ENCODE measurements around the gene CD59. TPM values are rescaled to one million over a fixed set of nuclear protein-coding genes. Genes with fewer than 3 reads are reported as not detected.
"Not testable (repeated sequence)": the region's sequence is repeated elsewhere in the genome, so short reads cannot be mapped to it uniquely, and the experiment has no call there.

The CD59 gene
- polyA plus RNA-seq, 2 donors, result 328 to 334 TPM

- H3K27me3 ChIP-seq (ENCODE audit: control insufficient read depth in 1 of 2, insufficient read depth in 2 of 2, low read length in 2 of 2), result no peaks in the 10 kb centered on the region
- 44 to 52% methylated on average over 7 of the region's 7 CpGs for WGBS, 2 donors
- H3K4me3 ChIP-seq (ENCODE audit: low read depth in 1 of 2, low read length in 2 of 2), result peak overlapping the region; percentile 69 to 95
- peak overlapping the region in 1 of 2 donors; percentile 7 for H3K27ac ChIP-seq (ENCODE audit: low read depth in 2 of 2, low read length in 1 of 2)
- no peaks in the 10 kb centered on the region for H3K9me3 ChIP-seq (ENCODE audit: control insufficient read depth in 2 of 2, insufficient read depth in 1 of 2, low read depth in 1 of 2, low read length in 1 of 2)
- no peaks in the 10 kb centered on the region for H3K36me3 ChIP-seq (ENCODE audit: control insufficient read depth in 2 of 2, insufficient read depth in 2 of 2, low read length in 1 of 2)
- peaks cover 5% of the 10 kb centered on the region in 2 donors for H3K4me1 ChIP-seq (ENCODE audit: control insufficient read depth in 2 of 2, insufficient read depth in 2 of 2, low read length in 1 of 2)
These were observed 2.2 kb downstream of the CD59 start for GRCh38 chr11:33733980-33734379.

GRCh38 chr11:33731723-33732531, 4.3 kb downstream of the CD59 start:
- Histone ChIP-seq H3K27ac (ENCODE audit: low read depth in 2 of 2, low read length in 1 of 2) (peak overlapping the region in 1 of 2 donors; percentile 31), H3K36me3 (ENCODE audit: control insufficient read depth in 2 of 2, insufficient read depth in 2 of 2, low read length in 1 of 2) (no peaks in the 10 kb centered on the region), H3K4me3 (ENCODE audit: low read depth in 1 of 2, low read length in 2 of 2) (no peak overlapping the region), H3K9me3 (ENCODE audit: control insufficient read depth in 2 of 2, insufficient read depth in 1 of 2, low read depth in 1 of 2, low read length in 1 of 2) (no peaks in the 10 kb centered on the region), H3K4me1 (ENCODE audit: control insufficient read depth in 2 of 2, insufficient read depth in 2 of 2, low read length in 1 of 2) (peaks cover 5% of the 10 kb centered on the region in 2 donors), H3K27me3 (ENCODE audit: control insufficient read depth in 1 of 2, insufficient read depth in 2 of 2, low read length in 2 of 2) (no peaks in the 10 kb centered on the region)
- WGBS, 2 donors, result 62 to 65% methylated on average over 9 of the region's 9 CpGs

- 73 to 77% methylated on average over 7 of the region's 7 CpGs for WGBS, 2 donors
- Histone ChIP-seq H3K9me3 (ENCODE audit: control insufficient read depth in 2 of 2, insufficient read depth in 1 of 2, low read depth in 1 of 2, low read length in 1 of 2) (no peaks in the 10 kb centered on the region), H3K4me1 (ENCODE audit: control insufficient read depth in 2 of 2, insufficient read depth in 2 of 2, low read length in 1 of 2) (peaks cover 2 to 5% of the 10 kb centered on the region in 2 donors), H3K27me3 (ENCODE audit: control insufficient read depth in 1 of 2, insufficient read depth in 2 of 2, low read length in 2 of 2) (no peaks in the 10 kb centered on the region), H3K4me3 (ENCODE audit: low read depth in 1 of 2, low read length in 2 of 2) (no peak overlapping the region), H3K36me3 (ENCODE audit: control insufficient read depth in 2 of 2, insufficient read depth in 2 of 2, low read length in 1 of 2) (no peaks in the 10 kb centered on the region), H3K27ac (ENCODE audit: low read depth in 2 of 2, low read length in 1 of 2) (no peak overlapping the region)
These were observed 5.5 kb downstream of the CD59 start for GRCh38 chr11:33730716-33731115.

- H3K36me3 ChIP-seq (ENCODE audit: control insufficient read depth in 2 of 2, insufficient read depth in 2 of 2, low read length in 1 of 2); H3K27me3 ChIP-seq (ENCODE audit: control insufficient read depth in 1 of 2, insufficient read depth in 2 of 2, low read length in 2 of 2); H3K4me3 ChIP-seq (ENCODE audit: low read depth in 1 of 2, low read length in 2 of 2); H3K9me3 ChIP-seq (ENCODE audit: control insufficient read depth in 2 of 2, insufficient read depth in 1 of 2, low read depth in 1 of 2, low read length in 1 of 2); H3K27ac ChIP-seq (ENCODE audit: low read depth in 2 of 2, low read length in 1 of 2): not testable (repeated sequence)
- peaks cover 4 to 11% of the 10 kb centered on the region in 2 donors for H3K4me1 ChIP-seq (ENCODE audit: control insufficient read depth in 2 of 2, insufficient read depth in 2 of 2, low read length in 1 of 2)
- 55 to 64% methylated on average over 5 of the region's 5 CpGs for WGBS, 2 donors
These were observed 7.1 kb downstream of the CD59 start for GRCh38 chr11:33729072-33729664.

GRCh38 chr11:33727539-33727938, 8.7 kb downstream of the CD59 start:
- not testable (repeated sequence) for H3K36me3 ChIP-seq (ENCODE audit: control insufficient read depth in 2 of 2, insufficient read depth in 2 of 2, low read length in 1 of 2); H3K4me3 ChIP-seq (ENCODE audit: low read depth in 1 of 2, low read length in 2 of 2); H3K27me3 ChIP-seq (ENCODE audit: control insufficient read depth in 1 of 2, insufficient read depth in 2 of 2, low read length in 2 of 2); H3K9me3 ChIP-seq (ENCODE audit: control insufficient read depth in 2 of 2, insufficient read depth in 1 of 2, low read depth in 1 of 2, low read length in 1 of 2); H3K27ac ChIP-seq (ENCODE audit: low read depth in 2 of 2, low read length in 1 of 2)
- H3K4me1 ChIP-seq (ENCODE audit: control insufficient read depth in 2 of 2, insufficient read depth in 2 of 2, low read length in 1 of 2), result peaks cover 7 to 21% of the 10 kb centered on the region in 2 donors
- WGBS, 2 donors, result 50 to 66% methylated on average over 1 of the region's 1 CpG

GRCh38 chr11:33725496-33725895, 10.7 kb downstream of the CD59 start:
- Histone ChIP-seq H3K27me3 (ENCODE audit: control insufficient read depth in 1 of 2, insufficient read depth in 2 of 2, low read length in 2 of 2) (no peaks in the 10 kb centered on the region), H3K27ac (ENCODE audit: low read depth in 2 of 2, low read length in 1 of 2) (no peak overlapping the region), H3K36me3 (ENCODE audit: control insufficient read depth in 2 of 2, insufficient read depth in 2 of 2, low read length in 1 of 2) (peaks cover 5 to 10% of the 10 kb centered on the region in 2 donors), H3K9me3 (ENCODE audit: control insufficient read depth in 2 of 2, insufficient read depth in 1 of 2, low read depth in 1 of 2, low read length in 1 of 2) (no peaks in the 10 kb centered on the region), H3K4me1 (ENCODE audit: control insufficient read depth in 2 of 2, insufficient read depth in 2 of 2, low read length in 1 of 2) (peaks cover 8 to 27% of the 10 kb centered on the region in 2 donors), H3K4me3 (ENCODE audit: low read depth in 1 of 2, low read length in 2 of 2) (no peak overlapping the region)
- 78 to 86% methylated on average over 5 of the region's 5 CpGs for WGBS, 2 donors

GRCh38 chr11:33724644-33725035, 11.6 kb downstream of the CD59 start:
- Histone ChIP-seq H3K4me1 (ENCODE audit: control insufficient read depth in 2 of 2, insufficient read depth in 2 of 2, low read length in 1 of 2) (peaks cover 8 to 27% of the 10 kb centered on the region in 2 donors), H3K27ac (ENCODE audit: low read depth in 2 of 2, low read length in 1 of 2) (peak overlapping the region; percentile 74 to 81), H3K9me3 (ENCODE audit: control insufficient read depth in 2 of 2, insufficient read depth in 1 of 2, low read depth in 1 of 2, low read length in 1 of 2) (no peaks in the 10 kb centered on the region), H3K27me3 (ENCODE audit: control insufficient read depth in 1 of 2, insufficient read depth in 2 of 2, low read length in 2 of 2) (no peaks in the 10 kb centered on the region), H3K4me3 (ENCODE audit: low read depth in 1 of 2, low read length in 2 of 2) (no peak overlapping the region), H3K36me3 (ENCODE audit: control insufficient read depth in 2 of 2, insufficient read depth in 2 of 2, low read length in 1 of 2) (peaks cover 7 to 11% of the 10 kb centered on the region in 2 donors)
- WGBS, 2 donors, result 39 to 50% methylated on average over 4 of the region's 4 CpGs

GRCh38 chr11:33723238-33723881, 12.9 kb downstream of the CD59 start:
- Histone ChIP-seq H3K36me3 (ENCODE audit: control insufficient read depth in 2 of 2, insufficient read depth in 2 of 2, low read length in 1 of 2) (peaks cover 7 to 14% of the 10 kb centered on the region in 2 donors), H3K27ac (ENCODE audit: low read depth in 2 of 2, low read length in 1 of 2) (peak overlapping the region; percentile 72 to 74), H3K27me3 (ENCODE audit: control insufficient read depth in 1 of 2, insufficient read depth in 2 of 2, low read length in 2 of 2) (no peaks in the 10 kb centered on the region), H3K9me3 (ENCODE audit: control insufficient read depth in 2 of 2, insufficient read depth in 1 of 2, low read depth in 1 of 2, low read length in 1 of 2) (no peaks in the 10 kb centered on the region), H3K4me1 (ENCODE audit: control insufficient read depth in 2 of 2, insufficient read depth in 2 of 2, low read length in 1 of 2) (peaks cover 8 to 27% of the 10 kb centered on the region in 2 donors), H3K4me3 (ENCODE audit: low read depth in 1 of 2, low read length in 2 of 2) (no peak overlapping the region)
- 61 to 66% methylated on average over 6 of the region's 6 CpGs for WGBS, 2 donors

- H3K4me1 ChIP-seq (ENCODE audit: control insufficient read depth in 2 of 2, insufficient read depth in 2 of 2, low read length in 1 of 2), result peaks cover 8 to 27% of the 10 kb centered on the region in 2 donors
- WGBS, 2 donors, result 66 to 73% methylated on average over 2 of the region's 2 CpGs
- peaks cover 7 to 15% of the 10 kb centered on the region in 2 donors for H3K36me3 ChIP-seq (ENCODE audit: control insufficient read depth in 2 of 2, insufficient read depth in 2 of 2, low read length in 1 of 2)
- H3K27me3 ChIP-seq (ENCODE audit: control insufficient read depth in 1 of 2, insufficient read depth in 2 of 2, low read length in 2 of 2), result no peaks in the 10 kb centered on the region
- peak overlapping the region; percentile 18 to 74 for H3K27ac ChIP-seq (ENCODE audit: low read depth in 2 of 2, low read length in 1 of 2)
- H3K9me3 ChIP-seq (ENCODE audit: control insufficient read depth in 2 of 2, insufficient read depth in 1 of 2, low read depth in 1 of 2, low read length in 1 of 2), result no peaks in the 10 kb centered on the region
- no peak overlapping the region for H3K4me3 ChIP-seq (ENCODE audit: low read depth in 1 of 2, low read length in 2 of 2)
These were observed 13.5 kb downstream of the CD59 start for GRCh38 chr11:33722590-33723234.
